Panc1 (cell line): Measurements from ENCODE around the gene PALM2AKAP2. TPM values are rescaled to one million over a fixed set of nuclear protein-coding genes. Genes with fewer than 3 reads are reported as not detected.

ENCODE experiments used
- ATAC-seq: fragments of 200-7000 bp; cut with Tn5 transposase; 2 replicates; pipeline ENCODE4 v1.9.1; 2020; ENCODE audit warnings: mild to moderate bottlenecking, moderate library complexity
- BruUV-seq: library from RNA; stranded (reverse); fragments of 400-500 nt; replicated peaks from 2 replicates; lab custom pipeline; 2021; lab: Mats Ljungman, UMichigan
- CTCF ChIA-PET: fragments of 300-600 bp; sonication (Branson Sonifier 250); formaldehyde crosslinking; loops from one replicate; lab custom pipeline; 2022; ENCODE audit warnings: antibody characterized with exemption; lab: Charles Lee
- POLR2A ChIA-PET: fragments of 300-600 bp; sonication (Branson Sonifier 250); formaldehyde crosslinking; loops from one replicate; lab custom pipeline; 2022; ENCODE audit warnings: antibody characterized with exemption; lab: Charles Lee
- DNase-seq: peaks from one replicate; pipeline ENCODE4 v3.0.0-alpha.2; 2010; ENCODE audit warnings: low read depth, low spot score
- H3K27ac ChIP-seq: 2 replicates; pipeline ENCODE4 v1.5.1; 2011; ENCODE audit warnings: mild to moderate bottlenecking, low read length, inconsistent platforms
- H3K27me3 ChIP-seq: fragments of 200-500 bp; sonication (Bioruptor generic); 2 replicates; pipeline ENCODE4 v1.6.0; 2014; ENCODE audit warnings: low read length, inconsistent platforms; ENCODE audit not compliant: control insufficient read depth, insufficient read depth
- H3K36me3 ChIP-seq: fragments of 200-500 bp; sonication (Bioruptor generic); 2 replicates; pipeline ENCODE4 v1.5.1; 2014; ENCODE audit warnings: inconsistent platforms, mild to moderate bottlenecking, low read length, moderate library complexity; ENCODE audit not compliant: control insufficient read depth, insufficient read depth
- H3K4me1 ChIP-seq: 2 replicates; pipeline ENCODE4 v1.5.1; 2011; ENCODE audit warnings: inconsistent platforms, mild to moderate bottlenecking, low read length, moderate library complexity; ENCODE audit not compliant: control insufficient read depth, insufficient read depth
- H3K4me3 ChIP-seq, 2 experiments: 2 replicates each; pipeline ENCODE4 v1.5.1; 2011 to 2012; ENCODE audit warnings: low read depth in 2 of 2, low read length in 2 of 2, mild to moderate bottlenecking in 2 of 2, inconsistent platforms in 1 of 2, moderate library complexity in 1 of 2
- H3K9me3 ChIP-seq: fragments of 200-500 bp; sonication (Bioruptor generic); 2 replicates; pipeline ENCODE4 v1.5.1; 2014; ENCODE audit warnings: low read depth, mild to moderate bottlenecking, inconsistent platforms, low read length, moderate library complexity; ENCODE audit not compliant: control insufficient read depth, insufficient read depth
- CTCF ChIP-seq: fragments of 450-650 bp; IDR thresholded peaks from 2 replicates; pipeline ENCODE4 v1.5.1; 2017; ENCODE audit warnings: mild to moderate bottlenecking
- POLR2AphosphoS5 ChIP-seq: IDR thresholded peaks from 2 replicates; pipeline ENCODE4 v1.6.1; 2012; ENCODE audit warnings: mild to moderate bottlenecking, low read depth, low read length, moderate library complexity
- SIN3A ChIP-seq: IDR thresholded peaks from 2 replicates; pipeline ENCODE4 v1.6.1; 2012; ENCODE audit warnings: low read depth, mild to moderate bottlenecking, low read length, moderate library complexity, borderline replicate concordance; ENCODE audit not compliant: insufficient read depth
- TCF7L2 ChIP-seq: IDR thresholded peaks from 2 replicates; pipeline ENCODE4 v1.6.1; 2011; ENCODE audit warnings: mild to moderate bottlenecking, low read depth, low read length, inconsistent platforms
- in situ Hi-C: cut with HindIII; loops from 2 replicates; pipeline ENCODE4 v1.10.0; 2016; ENCODE audit warnings: low sequenced_read_pairs, low pct_unique_long_range_greater_than_20kb
- intact Hi-C: fragments of 100-400 bp; cut with micrococcal nuclease; formaldehyde crosslinking; loops from one replicate; pipeline ENCODE4 v1.10.0; 2022; ENCODE audit not compliant: unreplicated experiment
- total RNA-seq: library from RNA; stranded (reverse); gene quantifications from one replicate; pipeline ENCODE4 v1.2.1, GENCODE V29; 2021; ENCODE audit not compliant: unreplicated experiment
- TF ChIP-seq, protein P1 (sequence below), 2 experiments: IDR thresholded peaks; 2 replicates each; pipeline ENCODE4 v1.6.1; 2011 to 2012; ENCODE audit warnings: low read depth in 2 of 2, control low read depth in 1 of 2, low read length in 1 of 2, mild to moderate bottlenecking in 1 of 2, moderate library complexity in 1 of 2; ENCODE audit not compliant: insufficient read depth in 1 of 2

Gene PALM2AKAP2
- total RNA-seq, 1 experiment from 2014 or later = 0.44 TPM

DNA sequence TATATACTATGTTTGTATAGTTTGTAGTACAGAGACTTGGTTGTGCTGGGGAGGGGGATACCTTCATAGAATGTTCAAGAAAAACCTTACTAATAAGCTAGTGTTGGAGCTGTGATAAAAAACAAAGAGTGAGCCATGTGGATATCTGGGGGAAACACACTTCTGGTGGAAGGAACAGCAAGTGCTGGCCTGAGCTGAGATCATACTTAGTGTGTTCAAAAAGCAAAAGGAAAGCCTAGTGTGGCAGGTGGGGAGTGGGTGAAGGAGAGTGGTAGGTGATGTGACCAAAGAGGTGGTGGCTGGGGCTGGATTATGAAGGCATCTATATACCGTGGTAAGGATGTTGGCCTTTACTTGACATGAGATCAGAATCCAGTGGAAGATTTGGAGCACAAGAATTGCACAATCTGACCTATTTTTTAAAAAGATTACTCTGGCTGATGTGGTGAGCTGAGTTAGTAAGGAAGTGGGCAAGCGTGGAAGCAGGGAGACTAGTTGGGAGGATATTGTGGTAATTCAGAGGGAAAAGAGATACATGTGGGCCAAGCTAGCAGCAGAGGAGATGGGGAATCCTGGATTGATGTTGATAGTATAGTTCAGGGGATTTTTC is 26.6 kb downstream of the PALM2AKAP2 start:
- no peaks in the 10 kb centered on the region for H3K4me1 ChIP-seq
- intact Hi-C loops = no loop called here
- H3K9me3 ChIP-seq = no peaks in the 10 kb centered on the region
- TF ChIP-seq CTCF (no peak), POLR2AphosphoS5 (no peak), TCF7L2 (no peak), SIN3A (no peak)
- TF ChIP-seq, protein P1, sequence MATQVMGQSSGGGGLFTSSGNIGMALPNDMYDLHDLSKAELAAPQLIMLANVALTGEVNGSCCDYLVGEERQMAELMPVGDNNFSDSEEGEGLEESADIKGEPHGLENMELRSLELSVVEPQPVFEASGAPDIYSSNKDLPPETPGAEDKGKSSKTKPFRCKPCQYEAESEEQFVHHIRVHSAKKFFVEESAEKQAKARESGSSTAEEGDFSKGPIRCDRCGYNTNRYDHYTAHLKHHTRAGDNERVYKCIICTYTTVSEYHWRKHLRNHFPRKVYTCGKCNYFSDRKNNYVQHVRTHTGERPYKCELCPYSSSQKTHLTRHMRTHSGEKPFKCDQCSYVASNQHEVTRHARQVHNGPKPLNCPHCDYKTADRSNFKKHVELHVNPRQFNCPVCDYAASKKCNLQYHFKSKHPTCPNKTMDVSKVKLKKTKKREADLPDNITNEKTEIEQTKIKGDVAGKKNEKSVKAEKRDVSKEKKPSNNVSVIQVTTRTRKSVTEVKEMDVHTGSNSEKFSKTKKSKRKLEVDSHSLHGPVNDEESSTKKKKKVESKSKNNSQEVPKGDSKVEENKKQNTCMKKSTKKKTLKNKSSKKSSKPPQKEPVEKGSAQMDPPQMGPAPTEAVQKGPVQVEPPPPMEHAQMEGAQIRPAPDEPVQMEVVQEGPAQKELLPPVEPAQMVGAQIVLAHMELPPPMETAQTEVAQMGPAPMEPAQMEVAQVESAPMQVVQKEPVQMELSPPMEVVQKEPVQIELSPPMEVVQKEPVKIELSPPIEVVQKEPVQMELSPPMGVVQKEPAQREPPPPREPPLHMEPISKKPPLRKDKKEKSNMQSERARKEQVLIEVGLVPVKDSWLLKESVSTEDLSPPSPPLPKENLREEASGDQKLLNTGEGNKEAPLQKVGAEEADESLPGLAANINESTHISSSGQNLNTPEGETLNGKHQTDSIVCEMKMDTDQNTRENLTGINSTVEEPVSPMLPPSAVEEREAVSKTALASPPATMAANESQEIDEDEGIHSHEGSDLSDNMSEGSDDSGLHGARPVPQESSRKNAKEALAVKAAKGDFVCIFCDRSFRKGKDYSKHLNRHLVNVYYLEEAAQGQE (IDR thresholded peaks at IDR 0.05; ENCODE audit: insufficient read depth in 1 of 2, low read depth in 2 of 2, low read length in 1 of 2) = no peak
- H3K36me3 ChIP-seq = no peaks in the 10 kb centered on the region
- ATAC-seq = no peak
- ChIA-PET CTCF (no interaction called here), POLR2A (no interaction called here)
- in situ Hi-C loops = no loop called here
- no peaks in the 10 kb centered on the region for H3K27me3 ChIP-seq
- DNase-seq = no peak
- BruUV-seq = no TSS peak
- H3K27ac ChIP-seq = no peak overlapping the region
- H3K4me3 ChIP-seq = no peak overlapping the region

GRCh38 chr9:109811876-109812275 is 31.9 kb downstream of the PALM2AKAP2 start:
- TF ChIP-seq TCF7L2 = no peak
- no peak for TF ChIP-seq CTCF
- TF ChIP-seq, protein P1 (IDR thresholded peaks at IDR 0.05; ENCODE audit: insufficient read depth in 1 of 2, low read depth in 2 of 2, low read length in 1 of 2) = no peak
- TF ChIP-seq POLR2AphosphoS5 = no peak
- no peak for TF ChIP-seq SIN3A
- intact Hi-C loops (no loop called here), in situ Hi-C loops (no loop called here)
- Histone ChIP-seq H3K9me3 (no peaks in the 10 kb centered on the region), H3K27ac (no peak overlapping the region), H3K27me3 (no peaks in the 10 kb centered on the region), H3K36me3 (no peaks in the 10 kb centered on the region), H3K4me1 (no peaks in the 10 kb centered on the region), H3K4me3 (no peak overlapping the region)
- CTCF ChIA-PET = no interaction called here
- BruUV-seq = no TSS peak
- POLR2A ChIA-PET = no interaction called here
- DNase-seq (no peak), ATAC-seq (no peak)
